SK-N-SH treated with all-trans-retinoic acid at 6 μM for 48 hours (cell line): ENCODE measurements around the gene SLC35E4.

Experiments
- ATAC-seq: fragments of 200-7000 bp; cut with Tn5 transposase; 3 replicates; pipeline ENCODE4 v1.9.1; 2020; ENCODE audit warnings: mild to moderate bottlenecking, moderate library complexity
- ARNTL ChIP-seq: fragments of 450-650 bp; formaldehyde crosslinking; IDR thresholded peaks from 2 replicates; pipeline ENCODE4 v1.5.0; 2020; ENCODE audit warnings: low read depth, mild to moderate bottlenecking, moderate library complexity, borderline replicate concordance
- BACH2 ChIP-seq: fragments of 250-450 bp; sonication (Bioruptor Pico); IDR thresholded peaks from 2 replicates; pipeline ENCODE4 v1.9.0; 2021; ENCODE audit warnings: mild to moderate bottlenecking, borderline replicate concordance
- CSDC2 ChIP-seq: fragments of 250-450 bp; sonication (Bioruptor Pico); IDR thresholded peaks from 2 replicates; pipeline ENCODE4 v1.5.0; 2020; ENCODE audit warnings: mild to moderate bottlenecking, moderate library complexity
- CSRNP3 ChIP-seq: fragments of 250-450 bp; sonication (Bioruptor Pico); IDR thresholded peaks from 2 replicates; pipeline ENCODE4 v1.5.1; 2021; ENCODE audit warnings: mild to moderate bottlenecking, moderate library complexity
- ESRRG ChIP-seq: fragments of 250-450 bp; sonication (Bioruptor Pico); IDR thresholded peaks from 2 replicates; pipeline ENCODE4 v1.6.1; 2021; ENCODE audit warnings: mild to moderate bottlenecking
- GLIS3 ChIP-seq: fragments of 250-450 bp; sonication (Bioruptor Pico); IDR thresholded peaks from 2 replicates; pipeline ENCODE4 v1.5.0; 2020; ENCODE audit warnings: mild to moderate bottlenecking, moderate library complexity
- ISL1 ChIP-seq: fragments of 250-450 bp; sonication (Bioruptor Pico); IDR thresholded peaks from 2 replicates; pipeline ENCODE4 v2.1.2; 2022; ENCODE audit warnings: mild to moderate bottlenecking, moderate library complexity
- OSR1 ChIP-seq: fragments of 250-450 bp; sonication (Bioruptor Pico); IDR thresholded peaks from 2 replicates; pipeline ENCODE4 v1.8.0; 2022; ENCODE audit warnings: moderate library complexity, mild to moderate bottlenecking, inconsistent platforms
- PATZ1 ChIP-seq: fragments of 250-450 bp; sonication (Bioruptor Pico); IDR thresholded peaks from 2 replicates; pipeline ENCODE4 v1.8.0; 2020; ENCODE audit warnings: mild to moderate bottlenecking, moderate library complexity, borderline replicate concordance
- POU6F1 ChIP-seq: fragments of 250-450 bp; sonication (Bioruptor Pico); IDR thresholded peaks from 2 replicates; pipeline ENCODE4 v1.8.0; 2021; ENCODE audit warnings: low read depth, mild to moderate bottlenecking, moderate library complexity, borderline replicate concordance
- PPARA ChIP-seq: fragments of 250-450 bp; sonication (Bioruptor Pico); IDR thresholded peaks from 2 replicates; pipeline ENCODE4 v1.5.0; 2020; ENCODE audit warnings: mild to moderate bottlenecking, borderline replicate concordance
- RARB ChIP-seq: fragments of 250-450 bp; sonication (Bioruptor Pico); IDR thresholded peaks from 2 replicates; pipeline ENCODE4 v1.8.0; 2021; ENCODE audit warnings: mild to moderate bottlenecking, moderate library complexity
- SNAI2 ChIP-seq: fragments of 250-450 bp; sonication (Bioruptor Pico); IDR thresholded peaks from 2 replicates; pipeline ENCODE4 v1.5.0; 2020; ENCODE audit warnings: mild to moderate bottlenecking, moderate library complexity
- TCF4 ChIP-seq: fragments of 250-450 bp; sonication (Bioruptor Pico); IDR thresholded peaks from 2 replicates; pipeline ENCODE4 v1.8.0; 2021; ENCODE audit warnings: mild to moderate bottlenecking, moderate library complexity, borderline replicate concordance
- TOX ChIP-seq: fragments of 250-450 bp; sonication (Bioruptor Pico); IDR thresholded peaks from 2 replicates; pipeline ENCODE4 v1.8.0; 2021; ENCODE audit warnings: mild to moderate bottlenecking, moderate library complexity, borderline replicate concordance
- TSHZ2 ChIP-seq: fragments of 250-450 bp; sonication (Bioruptor Pico); IDR thresholded peaks from 2 replicates; pipeline ENCODE4 v1.5.0; 2020; ENCODE audit warnings: mild to moderate bottlenecking, moderate library complexity
- ZFP3 ChIP-seq: fragments of 250-450 bp; sonication (Bioruptor Pico); IDR thresholded peaks from 2 replicates; pipeline ENCODE4 v1.5.0; 2020; ENCODE audit warnings: mild to moderate bottlenecking, moderate library complexity
- ZFP30 ChIP-seq: fragments of 450-650 bp; formaldehyde crosslinking; IDR thresholded peaks from 2 replicates; pipeline ENCODE4 v1.5.0; 2022; ENCODE audit warnings: mild to moderate bottlenecking, moderate library complexity
- ZNF565 ChIP-seq: fragments of 450-650 bp; formaldehyde crosslinking; conservative IDR thresholded peaks from 2 replicates; pipeline ENCODE4 v1.5.0; 2020; ENCODE audit warnings: low read depth, mild to moderate bottlenecking, moderate library complexity
- ZNF70 ChIP-seq: fragments of 450-650 bp; formaldehyde crosslinking; IDR thresholded peaks from 2 replicates; pipeline ENCODE4 v1.5.0; 2020; ENCODE audit warnings: mild to moderate bottlenecking, moderate library complexity
- ZNF8 ChIP-seq: fragments of 450-650 bp; formaldehyde crosslinking; IDR thresholded peaks from 2 replicates; pipeline ENCODE4 v1.5.0; 2020; ENCODE audit warnings: mild to moderate bottlenecking, moderate library complexity

The SLC35E4 gene

GRCh38 chr22:30681831-30682230 lies 46.2 kb downstream of the SLC35E4 start:
- TF ChIP-seq TCF4 (CRISPR knock-in tag) (no peak), ZNF8 (CRISPR knock-in tag) (no peak)
- TF ChIP-seq, all 23 proteins: peak for 0
- no peak for ATAC-seq

GRCh38 chr22:30685178-30685577 lies 49.6 kb downstream of the SLC35E4 start:
- no peak for ATAC-seq
- TF ChIP-seq TOX (no peak), ZFP3 (CRISPR knock-in tag) (no peak), CSRNP3 (CRISPR knock-in tag) (no peak), ARNTL (no peak), SNAI2 (CRISPR knock-in tag) (no peak), OSR1 (CRISPR knock-in tag) (no peak), TSHZ2 (no peak), ESRRG (CRISPR knock-in tag) (no peak), RARB (CRISPR knock-in tag) (no peak), GLIS3 (CRISPR knock-in tag) (no peak), BACH2 (CRISPR knock-in tag) (no peak), CSDC2 (CRISPR knock-in tag) (no peak), PATZ1 (CRISPR knock-in tag) (no peak), POU6F1 (CRISPR knock-in tag) (no peak), ZNF8 (CRISPR knock-in tag) (no peak)
- TF ChIP-seq, all 23 proteins: peak for 0

- no peak for ATAC-seq
Observed at GRCh38 chr22:30687358-30687757, 51.8 kb downstream of the SLC35E4 start.

More at GRCh38 chr22:30687358-30687757, 51.8 kb downstream of the SLC35E4 start:
- TF ChIP-seq PATZ1 (CRISPR knock-in tag) (no peak), ISL1 (CRISPR knock-in tag) (no peak), CSDC2 (CRISPR knock-in tag) (no peak), ZNF70 (CRISPR knock-in tag) (no peak), ZNF565 (no peak), PPARA (CRISPR knock-in tag) (no peak), ESRRG (CRISPR knock-in tag) (no peak), ZFP30 (CRISPR knock-in tag) (no peak), ARNTL (no peak), ZNF8 (CRISPR knock-in tag) (no peak), ZFP3 (CRISPR knock-in tag) (no peak)
